ENCODE data around the gene CES3. TPM values are rescaled to one million over a fixed set of nuclear protein-coding genes. Genes with fewer than 3 reads are reported as not detected.
A peak's percentile ranks its signal among the peaks of the same experiment; 100 is the strongest.

CES3 gene
- total and polyA plus RNA-seq, 9 of the 15 experiments (the other 6 are each of a cell fraction or from before 2014, with no cell fraction given), result 0.06 to 2.2 (median 0.68) TPM

DNA sequence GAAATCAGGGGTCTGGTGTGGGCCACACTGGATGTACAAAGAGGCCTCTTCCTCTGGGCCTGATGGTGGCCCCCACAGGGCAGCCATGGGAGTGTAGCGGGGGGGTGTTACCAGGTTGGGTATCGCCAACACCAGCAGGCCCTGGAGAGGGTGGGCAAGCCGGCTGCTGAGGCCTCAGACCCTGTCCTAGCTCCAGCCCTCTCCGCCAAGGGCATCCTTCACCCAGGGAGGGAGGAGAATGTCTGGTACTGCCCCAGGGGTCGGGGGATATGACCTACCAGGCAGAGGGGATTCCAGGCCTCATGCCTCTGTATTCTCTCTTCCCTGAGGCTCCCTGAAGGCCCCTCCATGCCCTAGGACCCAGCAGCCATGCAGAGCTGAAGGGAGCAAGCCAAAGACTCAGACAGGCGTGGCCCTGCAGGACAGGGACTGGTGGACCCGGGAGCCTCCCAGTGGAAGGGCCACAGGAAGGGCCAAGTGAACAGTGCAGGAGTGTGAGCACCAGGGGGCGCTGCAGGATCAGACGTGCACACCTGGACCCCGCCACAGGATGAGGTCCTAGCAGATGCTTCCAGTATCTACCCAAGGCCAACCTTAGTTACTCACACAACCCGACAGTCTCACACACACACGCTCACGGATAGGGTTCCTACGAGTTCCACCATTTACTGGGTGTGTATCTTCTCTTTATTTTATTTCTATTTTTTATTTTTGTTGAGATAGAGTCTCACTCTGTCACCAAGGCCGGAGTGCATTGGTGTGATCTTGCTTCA is 16.5 kb downstream of the CES3 start (continued):
- TF ChIP-seq, protein P1, sequence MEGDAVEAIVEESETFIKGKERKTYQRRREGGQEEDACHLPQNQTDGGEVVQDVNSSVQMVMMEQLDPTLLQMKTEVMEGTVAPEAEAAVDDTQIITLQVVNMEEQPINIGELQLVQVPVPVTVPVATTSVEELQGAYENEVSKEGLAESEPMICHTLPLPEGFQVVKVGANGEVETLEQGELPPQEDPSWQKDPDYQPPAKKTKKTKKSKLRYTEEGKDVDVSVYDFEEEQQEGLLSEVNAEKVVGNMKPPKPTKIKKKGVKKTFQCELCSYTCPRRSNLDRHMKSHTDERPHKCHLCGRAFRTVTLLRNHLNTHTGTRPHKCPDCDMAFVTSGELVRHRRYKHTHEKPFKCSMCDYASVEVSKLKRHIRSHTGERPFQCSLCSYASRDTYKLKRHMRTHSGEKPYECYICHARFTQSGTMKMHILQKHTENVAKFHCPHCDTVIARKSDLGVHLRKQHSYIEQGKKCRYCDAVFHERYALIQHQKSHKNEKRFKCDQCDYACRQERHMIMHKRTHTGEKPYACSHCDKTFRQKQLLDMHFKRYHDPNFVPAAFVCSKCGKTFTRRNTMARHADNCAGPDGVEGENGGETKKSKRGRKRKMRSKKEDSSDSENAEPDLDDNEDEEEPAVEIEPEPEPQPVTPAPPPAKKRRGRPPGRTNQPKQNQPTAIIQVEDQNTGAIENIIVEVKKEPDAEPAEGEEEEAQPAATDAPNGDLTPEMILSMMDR (IDR thresholded peaks at IDR 0.05 in 2 of 3, conservative IDR thresholded peaks at IDR 0.05 in 1 of 3; ENCODE audit: insufficient read depth in 2 of 3, low read depth in 1 of 3, low read length in 3 of 3), result peak; percentile 94 to 98 (median 97)
- no peak for TF ChIP-seq KLF16 (IDR thresholded peaks at IDR 0.05)
- no peak for TF ChIP-seq ZNF551 (CRISPR knock-in tag; IDR thresholded peaks at IDR 0.05)
- no peak for TF ChIP-seq NONO (IDR thresholded peaks at IDR 0.05; ENCODE audit: low read depth in 2 of 2, low read length in 1 of 2)
- no peak for TF ChIP-seq ZNF253 (CRISPR knock-in tag; conservative IDR thresholded peaks at IDR 0.05)
- no peak for TF ChIP-seq MXI1 (IDR thresholded peaks at IDR 0.05; ENCODE audit: low read depth, low read length)
- TF ChIP-seq, protein P2, sequence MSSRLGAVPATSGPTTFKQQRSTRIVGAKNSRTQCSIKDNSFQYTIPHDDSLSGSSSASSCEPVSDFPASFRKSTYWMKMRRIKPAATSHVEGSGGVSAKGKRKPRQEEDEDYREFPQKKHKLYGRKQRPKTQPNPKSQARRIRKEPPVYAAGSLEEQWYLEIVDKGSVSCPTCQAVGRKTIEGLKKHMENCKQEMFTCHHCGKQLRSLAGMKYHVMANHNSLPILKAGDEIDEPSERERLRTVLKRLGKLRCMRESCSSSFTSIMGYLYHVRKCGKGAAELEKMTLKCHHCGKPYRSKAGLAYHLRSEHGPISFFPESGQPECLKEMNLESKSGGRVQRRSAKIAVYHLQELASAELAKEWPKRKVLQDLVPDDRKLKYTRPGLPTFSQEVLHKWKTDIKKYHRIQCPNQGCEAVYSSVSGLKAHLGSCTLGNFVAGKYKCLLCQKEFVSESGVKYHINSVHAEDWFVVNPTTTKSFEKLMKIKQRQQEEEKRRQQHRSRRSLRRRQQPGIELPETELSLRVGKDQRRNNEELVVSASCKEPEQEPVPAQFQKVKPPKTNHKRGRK (tag; IDR thresholded peaks at IDR 0.05), result no peak
- TF ChIP-seq, protein P3, sequence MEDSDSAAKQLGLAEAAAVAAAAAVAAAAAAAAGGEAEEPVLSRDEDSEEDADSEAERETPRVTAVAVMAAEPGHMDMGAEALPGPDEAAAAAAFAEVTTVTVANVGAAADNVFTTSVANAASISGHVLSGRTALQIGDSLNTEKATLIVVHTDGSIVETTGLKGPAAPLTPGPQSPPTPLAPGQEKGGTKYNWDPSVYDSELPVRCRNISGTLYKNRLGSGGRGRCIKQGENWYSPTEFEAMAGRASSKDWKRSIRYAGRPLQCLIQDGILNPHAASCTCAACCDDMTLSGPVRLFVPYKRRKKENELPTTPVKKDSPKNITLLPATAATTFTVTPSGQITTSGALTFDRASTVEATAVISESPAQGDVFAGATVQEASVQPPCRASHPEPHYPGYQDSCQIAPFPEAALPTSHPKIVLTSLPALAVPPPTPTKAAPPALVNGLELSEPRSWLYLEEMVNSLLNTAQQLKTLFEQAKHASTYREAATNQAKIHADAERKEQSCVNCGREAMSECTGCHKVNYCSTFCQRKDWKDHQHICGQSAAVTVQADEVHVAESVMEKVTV (CRISPR knock-in tag; IDR thresholded peaks at IDR 0.05), result peak; percentile 93
- TF ChIP-seq TAF1 (IDR thresholded peaks at IDR 0.05; ENCODE audit: control insufficient read depth, extremely low read depth, insufficient read depth, low read length, severe bottlenecking), result no peak
- TF ChIP-seq, protein P4, sequence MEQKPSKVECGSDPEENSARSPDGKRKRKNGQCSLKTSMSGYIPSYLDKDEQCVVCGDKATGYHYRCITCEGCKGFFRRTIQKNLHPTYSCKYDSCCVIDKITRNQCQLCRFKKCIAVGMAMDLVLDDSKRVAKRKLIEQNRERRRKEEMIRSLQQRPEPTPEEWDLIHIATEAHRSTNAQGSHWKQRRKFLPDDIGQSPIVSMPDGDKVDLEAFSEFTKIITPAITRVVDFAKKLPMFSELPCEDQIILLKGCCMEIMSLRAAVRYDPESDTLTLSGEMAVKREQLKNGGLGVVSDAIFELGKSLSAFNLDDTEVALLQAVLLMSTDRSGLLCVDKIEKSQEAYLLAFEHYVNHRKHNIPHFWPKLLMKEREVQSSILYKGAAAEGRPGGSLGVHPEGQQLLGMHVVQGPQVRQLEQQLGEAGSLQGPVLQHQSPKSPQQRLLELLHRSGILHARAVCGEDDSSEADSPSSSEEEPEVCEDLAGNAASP (IDR thresholded peaks at IDR 0.05), result no peak
- no peak for TF ChIP-seq MYC (IDR thresholded peaks at IDR 0.05; ENCODE audit: low read depth, low read length)
- TF ChIP-seq MYC (CRISPR knock-in tag; IDR thresholded peaks at IDR 0.05; ENCODE audit: borderline replicate concordance, low read depth), result no peak
- TF ChIP-seq, protein P5, sequence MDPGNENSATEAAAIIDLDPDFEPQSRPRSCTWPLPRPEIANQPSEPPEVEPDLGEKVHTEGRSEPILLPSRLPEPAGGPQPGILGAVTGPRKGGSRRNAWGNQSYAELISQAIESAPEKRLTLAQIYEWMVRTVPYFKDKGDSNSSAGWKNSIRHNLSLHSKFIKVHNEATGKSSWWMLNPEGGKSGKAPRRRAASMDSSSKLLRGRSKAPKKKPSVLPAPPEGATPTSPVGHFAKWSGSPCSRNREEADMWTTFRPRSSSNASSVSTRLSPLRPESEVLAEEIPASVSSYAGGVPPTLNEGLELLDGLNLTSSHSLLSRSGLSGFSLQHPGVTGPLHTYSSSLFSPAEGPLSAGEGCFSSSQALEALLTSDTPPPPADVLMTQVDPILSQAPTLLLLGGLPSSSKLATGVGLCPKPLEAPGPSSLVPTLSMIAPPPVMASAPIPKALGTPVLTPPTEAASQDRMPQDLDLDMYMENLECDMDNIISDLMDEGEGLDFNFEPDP (CRISPR knock-in tag; IDR thresholded peaks at IDR 0.05), result no peak
- TF ChIP-seq ATF7 (IDR thresholded peaks at IDR 0.05), result no peak
- TF ChIP-seq, protein P6, sequence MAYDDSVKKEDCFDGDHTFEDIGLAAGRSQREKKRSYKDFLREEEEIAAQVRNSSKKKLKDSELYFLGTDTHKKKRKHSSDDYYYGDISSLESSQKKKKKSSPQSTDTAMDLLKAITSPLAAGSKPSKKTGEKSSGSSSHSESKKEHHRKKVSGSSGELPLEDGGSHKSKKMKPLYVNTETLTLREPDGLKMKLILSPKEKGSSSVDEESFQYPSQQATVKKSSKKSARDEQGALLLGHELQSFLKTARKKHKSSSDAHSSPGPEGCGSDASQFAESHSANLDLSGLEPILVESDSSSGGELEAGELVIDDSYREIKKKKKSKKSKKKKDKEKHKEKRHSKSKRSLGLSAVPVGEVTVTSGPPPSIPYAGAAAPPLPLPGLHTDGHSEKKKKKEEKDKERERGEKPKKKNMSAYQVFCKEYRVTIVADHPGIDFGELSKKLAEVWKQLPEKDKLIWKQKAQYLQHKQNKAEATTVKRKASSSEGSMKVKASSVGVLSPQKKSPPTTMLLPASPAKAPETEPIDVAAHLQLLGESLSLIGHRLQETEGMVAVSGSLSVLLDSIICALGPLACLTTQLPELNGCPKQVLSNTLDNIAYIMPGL (CRISPR knock-in tag; IDR thresholded peaks at IDR 0.05), result no peak
- no peak for TF ChIP-seq ZKSCAN8 (CRISPR knock-in tag; IDR thresholded peaks at IDR 0.05)
- TF ChIP-seq KLF1 (tag; IDR thresholded peaks at IDR 0.05), result 0 out of 2 replicates have a peak, but pooled peaks have one; percentile 20

All from K562 (cell line).